CD8-positive, alpha-beta memory T cell (primary cell): ENCODE results near the gene KCNIP1. TPM values are rescaled to one million over a fixed set of nuclear protein-coding genes. Genes with fewer than 3 reads are reported as not detected.

Experiments
- CTCF ChIA-PET: fragments of 350-600 bp; sonication (Branson Sonifier 250); formaldehyde crosslinking; loops from one replicate; lab custom pipeline; 2021; ENCODE audit warnings: antibody characterized with exemption; lab: Charles Lee
- POLR2A ChIA-PET: fragments of 350-600 bp; sonication (Branson Sonifier 250); formaldehyde crosslinking; loops from one replicate; lab custom pipeline; 2021; ENCODE audit warnings: antibody characterized with exemption; lab: Charles Lee
- DNase-seq, 5 donors: peaks; one replicate each; pipeline versions ENCODE4 v3.0.0 to v3.0.0-alpha.2; 2020 to 2022; ENCODE audit warnings: mixed read lengths in 1 of 5
- H3K27ac ChIP-seq: one replicate; pipeline ENCODE4 v1.7.0; 2013; ENCODE audit warnings: low read depth, mild to moderate bottlenecking, low read length, moderate library complexity
- H3K27me3 ChIP-seq: 2 replicates; pipeline ENCODE4 v1.7.0; 2013; ENCODE audit warnings: low read length, mild to moderate bottlenecking; ENCODE audit not compliant: insufficient read depth, poor library complexity, severe bottlenecking
- H3K36me3 ChIP-seq: 2 replicates; pipeline ENCODE4 v1.7.0; 2013; ENCODE audit warnings: mild to moderate bottlenecking, low read length, moderate library complexity; ENCODE audit not compliant: insufficient read depth
- H3K4me1 ChIP-seq: 2 replicates; pipeline ENCODE4 v1.7.0; 2013; ENCODE audit warnings: mild to moderate bottlenecking, low read length, moderate library complexity; ENCODE audit not compliant: insufficient read depth
- H3K4me3 ChIP-seq: 2 replicates; pipeline ENCODE4 v1.7.0; 2013; ENCODE audit warnings: mild to moderate bottlenecking, low read length
- H3K9me3 ChIP-seq: 2 replicates; pipeline ENCODE4 v1.7.0; 2013; ENCODE audit warnings: mild to moderate bottlenecking, low read length
- H3K27ac Mint-ChIP-seq, 8 donors: one replicate each; pipeline ENCODE4 v1.8.0; 2020 to 2021; ENCODE audit warnings: mixed read lengths in 8 of 8, mild to moderate bottlenecking in 6 of 8, inconsistent platforms in 3 of 8, moderate library complexity in 3 of 8
- H3K27me3 Mint-ChIP-seq, 2 donors: one replicate each; pipeline ENCODE4 v1.8.0; 2020 to 2021; ENCODE audit warnings: mixed read lengths in 2 of 2, mild to moderate bottlenecking in 1 of 2, moderate library complexity in 1 of 2
- H3K36me3 Mint-ChIP-seq, 3 donors: one replicate each; pipeline ENCODE4 v1.8.0; 2020 to 2021; ENCODE audit warnings: mixed read lengths in 3 of 3, inconsistent platforms in 1 of 3, mild to moderate bottlenecking in 1 of 3
- H3K4me1 Mint-ChIP-seq, 3 donors: one replicate each; pipeline ENCODE4 v1.8.0; 2020 to 2021; ENCODE audit warnings: mixed read lengths in 3 of 3, inconsistent platforms in 1 of 3, mild to moderate bottlenecking in 1 of 3
- H3K4me3 Mint-ChIP-seq, 7 donors: one replicate each; pipeline ENCODE4 v1.8.0; 2020 to 2021; ENCODE audit warnings: mixed read lengths in 7 of 7, mild to moderate bottlenecking in 6 of 7, moderate library complexity in 4 of 7, inconsistent platforms in 2 of 7
- H3K9me3 Mint-ChIP-seq, 5 donors: one replicate each; pipeline ENCODE4 v1.8.0; 2020 to 2022; ENCODE audit warnings: mixed read lengths in 5 of 5, mild to moderate bottlenecking in 3 of 5, moderate library complexity in 2 of 5, inconsistent platforms in 1 of 5
- polyA plus RNA-seq: library from polyadenylated mRNA; unstranded; fragments of 300-500 nt; fragmentation: Illumina TruSeq; gene quantifications from one replicate; pipeline ENCODE4 v1.2.3, GENCODE V29; 2021
- total RNA-seq, 2 experiments: library from RNA; stranded (reverse); gene quantifications; one replicate each; pipeline ENCODE4 v1.2.3, GENCODE V29; 2021

The KCNIP1 gene
- total and polyA plus RNA-seq, 3 experiments from 2014 or later: not detected

DNA sequence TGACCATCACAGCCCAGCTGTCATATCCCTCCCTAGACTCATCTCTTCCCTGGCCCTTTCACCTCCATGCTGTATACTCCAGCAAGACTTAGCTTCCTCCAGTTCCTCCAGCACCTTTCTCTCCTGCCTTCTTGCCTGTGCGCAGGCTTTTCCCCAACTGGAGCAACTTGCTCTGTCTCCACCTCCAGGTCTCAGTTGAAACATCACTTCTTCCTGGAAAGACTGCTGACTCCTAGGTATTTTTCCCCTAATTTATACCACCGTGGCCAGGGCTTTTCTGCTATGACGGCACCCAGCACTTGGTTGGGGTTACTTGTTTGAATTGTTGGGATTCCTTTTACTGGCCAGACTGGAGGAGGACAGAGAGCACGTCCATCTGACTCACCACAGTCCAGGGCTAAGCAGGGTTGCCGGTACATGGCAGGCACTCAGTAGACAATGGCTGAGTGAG is 67.5 kb downstream of the KCNIP1 start:
- CTCF ChIA-PET: no interaction called here
- no peaks in the 10 kb centered on the region for H3K36me3 ChIP-seq
- H3K27me3 Mint-ChIP-seq: peaks cover 11 to 51% of the 10 kb centered on the region in 2 donors
- no peak overlapping the region for H3K4me3 ChIP-seq
- peaks cover 0 to 10% (median 8%) of the 10 kb centered on the region in 3 donors for H3K4me1 Mint-ChIP-seq
- no peak overlapping the region for H3K27ac Mint-ChIP-seq
- DNase-seq: no peak
- POLR2A ChIA-PET: no interaction called here
- H3K27ac ChIP-seq: no peak overlapping the region
- H3K27me3 ChIP-seq: peaks cover 3% of the 10 kb centered on the region
- no peak overlapping the region for H3K4me3 Mint-ChIP-seq
- H3K4me1 ChIP-seq: no peaks in the 10 kb centered on the region
- peaks cover 0 to 2% (median 0%) of the 10 kb centered on the region in 5 donors for H3K9me3 Mint-ChIP-seq
- no peaks in the 10 kb centered on the region for H3K9me3 ChIP-seq
- H3K36me3 Mint-ChIP-seq: no peaks in the 10 kb centered on the region

DNA sequence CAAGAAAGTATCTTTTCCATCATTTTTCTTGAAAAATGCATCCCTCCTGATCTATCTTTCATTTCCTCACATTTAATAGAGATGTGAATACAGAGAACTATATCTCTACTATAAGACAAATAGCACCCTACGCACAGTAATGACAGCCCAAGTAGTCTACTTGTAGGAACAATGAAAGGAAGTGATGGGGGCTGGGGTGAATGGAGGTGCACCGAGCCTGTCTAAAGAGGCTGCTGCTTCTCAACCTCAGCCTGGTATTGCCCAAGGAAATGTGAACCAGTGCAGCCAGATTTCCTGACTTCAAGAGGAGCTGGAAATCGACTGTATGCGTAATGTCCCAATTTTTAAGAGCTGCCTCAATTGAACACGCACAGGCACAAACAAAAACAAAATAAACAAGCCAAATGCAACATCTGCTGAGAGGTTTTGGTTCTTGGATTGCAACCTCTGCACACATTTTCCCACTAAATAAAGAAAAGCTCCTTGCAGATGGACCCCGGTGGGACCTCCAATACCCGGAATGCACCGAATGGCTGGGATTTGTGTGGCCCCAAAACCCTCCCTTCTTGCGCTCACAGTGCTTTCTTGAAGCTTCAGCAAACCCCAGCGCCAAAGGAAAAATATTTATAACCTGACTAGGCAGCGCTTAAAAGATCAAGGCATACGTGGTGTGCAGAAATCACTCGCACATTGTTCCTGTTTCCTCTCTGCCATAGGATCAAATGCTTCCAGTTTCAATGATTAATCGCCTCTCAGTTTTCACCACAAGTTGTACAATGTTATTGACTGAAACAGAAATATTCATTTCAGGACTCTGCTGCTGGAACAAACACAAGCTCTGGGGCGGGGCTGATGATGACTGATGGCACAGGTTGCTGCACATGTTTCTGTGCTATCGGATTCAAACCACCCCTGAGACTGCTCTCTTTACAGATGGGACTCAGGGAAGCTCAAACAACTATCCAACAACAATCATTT is 68.3 kb downstream of the KCNIP1 start:
- peaks cover 3% of the 10 kb centered on the region for H3K27me3 ChIP-seq
- ChIA-PET POLR2A (no interaction called here), CTCF (interaction anchor here (0.8 kb wide), 1 partner anchor 31 kb away, joined by 3 read pairs; no protein-coding TSS in a partner anchor)
- no peak for DNase-seq
- H3K4me3 Mint-ChIP-seq: no peak overlapping the region
- H3K4me3 ChIP-seq: no peak overlapping the region
- peaks cover 0 to 10% (median 8%) of the 10 kb centered on the region in 3 donors for H3K4me1 Mint-ChIP-seq
- no peaks in the 10 kb centered on the region for H3K4me1 ChIP-seq
- peaks cover 0 to 2% (median 0%) of the 10 kb centered on the region in 5 donors for H3K9me3 Mint-ChIP-seq
- H3K27me3 Mint-ChIP-seq: peaks cover 11 to 51% of the 10 kb centered on the region in 2 donors
- no peaks in the 10 kb centered on the region for H3K36me3 ChIP-seq
- no peak overlapping the region for H3K27ac ChIP-seq
- no peak overlapping the region for H3K27ac Mint-ChIP-seq
- H3K36me3 Mint-ChIP-seq: no peaks in the 10 kb centered on the region
- no peaks in the 10 kb centered on the region for H3K9me3 ChIP-seq

DNA sequence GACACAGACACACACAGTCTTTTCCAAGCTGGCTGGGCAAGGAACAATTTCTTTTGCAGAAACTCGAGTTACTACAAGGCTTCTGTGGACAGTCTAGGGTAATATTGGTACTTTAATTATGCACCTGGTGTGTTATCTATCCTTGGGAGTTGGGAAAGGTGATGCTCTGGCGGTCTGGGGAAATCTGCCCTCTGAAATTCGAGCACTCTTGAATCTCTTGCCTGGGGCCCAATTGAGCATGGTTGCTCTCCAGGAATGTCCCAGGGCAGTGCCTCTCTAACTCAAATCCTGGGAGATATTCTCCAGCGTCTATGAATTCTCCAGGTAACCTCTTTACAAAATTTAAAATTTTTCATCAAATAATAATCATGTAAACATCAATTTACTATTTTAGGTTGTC is 69.3 kb downstream of the KCNIP1 start:
- Histone ChIP-seq H3K9me3 (no peaks in the 10 kb centered on the region), H3K4me1 (no peaks in the 10 kb centered on the region), H3K27me3 (peaks cover 3% of the 10 kb centered on the region), H3K27ac (no peak overlapping the region), H3K4me3 (no peak overlapping the region), H3K36me3 (no peaks in the 10 kb centered on the region)
- Mint-ChIP-seq H3K9me3 (peaks cover 0 to 5% (median 3%) of the 10 kb centered on the region in 5 donors), H3K27ac (no peak overlapping the region), H3K4me3 (no peak overlapping the region), H3K36me3 (no peaks in the 10 kb centered on the region), H3K4me1 (peaks cover 0 to 10% (median 8%) of the 10 kb centered on the region in 3 donors), H3K27me3 (peaks cover 10 to 53% of the 10 kb centered on the region in 2 donors)
- CTCF ChIA-PET: interaction anchor here (0.8 kb wide), 1 partner anchor 30 kb away, joined by 3 read pairs; no protein-coding TSS in a partner anchor
- POLR2A ChIA-PET: no interaction called here
- no peak for DNase-seq

DNA sequence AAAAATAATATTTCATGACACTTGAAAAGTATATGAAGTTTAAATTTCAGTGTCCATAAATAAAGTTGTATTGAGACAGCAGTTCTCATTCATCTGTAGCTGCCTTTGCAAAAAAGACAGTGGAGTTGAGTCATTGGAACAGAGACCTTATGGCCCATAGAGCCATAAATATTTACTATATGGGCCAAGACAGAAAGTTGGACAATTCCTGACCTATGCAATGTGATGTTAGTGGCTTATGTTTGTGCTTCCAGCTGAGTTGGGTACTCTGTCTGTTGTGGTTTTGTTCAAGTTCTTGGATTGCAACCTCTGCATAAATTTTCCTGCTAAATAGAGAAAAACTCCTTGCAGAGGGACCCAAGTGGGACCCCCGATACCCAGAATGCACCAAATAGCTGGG is 69.8 kb downstream of the KCNIP1 start:
- POLR2A ChIA-PET: no interaction called here
- Histone ChIP-seq H3K27me3 (peaks cover 3% of the 10 kb centered on the region), H3K4me3 (no peak overlapping the region), H3K27ac (no peak overlapping the region), H3K36me3 (no peaks in the 10 kb centered on the region), H3K9me3 (no peaks in the 10 kb centered on the region), H3K4me1 (no peaks in the 10 kb centered on the region)
- no peak for DNase-seq
- Mint-ChIP-seq H3K9me3 (peaks cover 2 to 6% (median 5%) of the 10 kb centered on the region in 5 donors), H3K4me3 (no peak overlapping the region), H3K36me3 (no peaks in the 10 kb centered on the region), H3K27ac (no peak overlapping the region), H3K27me3 (peaks cover 8 to 58% of the 10 kb centered on the region in 2 donors), H3K4me1 (peaks cover 0 to 10% (median 8%) of the 10 kb centered on the region in 3 donors)
- CTCF ChIA-PET: no interaction called here

DNA sequence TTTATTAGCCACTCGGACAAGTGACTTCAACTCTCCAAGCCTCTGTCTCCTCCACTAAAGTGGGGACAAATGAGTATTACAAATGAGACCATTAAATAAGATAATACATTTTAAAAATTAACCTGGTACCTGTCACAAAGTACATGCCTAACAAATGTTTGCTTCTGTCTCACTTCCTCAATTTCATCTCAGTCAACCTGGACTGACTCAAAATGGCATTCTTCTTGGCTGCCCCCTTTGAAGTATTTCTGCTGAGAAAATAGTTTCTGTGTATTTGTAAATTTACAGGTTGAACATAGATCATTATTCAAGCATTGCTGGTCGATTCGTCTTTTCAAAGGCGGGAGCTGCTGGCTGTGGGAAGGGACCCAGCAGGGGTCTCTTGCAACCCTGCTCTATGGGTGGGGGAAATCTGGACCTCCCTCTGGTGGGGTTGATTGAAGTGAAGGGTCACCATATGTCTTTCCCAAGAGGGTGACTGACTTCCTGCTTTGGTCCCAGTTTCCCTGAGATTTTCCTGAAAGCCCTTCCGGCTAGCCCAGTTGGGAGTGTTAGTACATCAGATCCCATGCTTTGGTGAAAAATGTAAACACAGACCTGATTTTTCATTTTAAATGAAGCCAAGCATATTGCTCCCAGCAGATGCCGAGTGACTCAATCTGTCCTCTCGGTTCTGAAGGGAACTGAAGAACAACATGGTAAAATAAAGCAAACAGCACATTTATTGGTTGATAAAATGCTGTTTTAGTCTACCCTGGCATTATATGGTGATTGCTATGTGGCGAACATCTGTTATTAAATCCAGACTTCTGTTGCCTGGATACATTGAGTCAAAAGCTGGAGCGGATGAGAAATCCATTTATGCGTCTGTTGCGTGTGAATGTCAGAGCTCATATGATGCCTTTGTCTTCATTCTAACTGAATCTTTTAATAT is 73.0 kb downstream of the KCNIP1 start:
- POLR2A ChIA-PET: no interaction called here
- Mint-ChIP-seq H3K36me3 (no peaks in the 10 kb centered on the region), H3K27me3 (peaks cover 5 to 33% of the 10 kb centered on the region in 2 donors), H3K27ac (no peak overlapping the region), H3K4me3 (no peak overlapping the region), H3K4me1 (peaks cover 0 to 7% (median 7%) of the 10 kb centered on the region in 3 donors), H3K9me3 (peaks cover 2 to 7% (median 5%) of the 10 kb centered on the region in 5 donors)
- CTCF ChIA-PET: no interaction called here
- Histone ChIP-seq H3K4me1 (no peaks in the 10 kb centered on the region), H3K27me3 (peaks cover 3% of the 10 kb centered on the region), H3K27ac (no peak overlapping the region), H3K36me3 (no peaks in the 10 kb centered on the region), H3K9me3 (no peaks in the 10 kb centered on the region), H3K4me3 (no peak overlapping the region)
- no peak for DNase-seq

DNA sequence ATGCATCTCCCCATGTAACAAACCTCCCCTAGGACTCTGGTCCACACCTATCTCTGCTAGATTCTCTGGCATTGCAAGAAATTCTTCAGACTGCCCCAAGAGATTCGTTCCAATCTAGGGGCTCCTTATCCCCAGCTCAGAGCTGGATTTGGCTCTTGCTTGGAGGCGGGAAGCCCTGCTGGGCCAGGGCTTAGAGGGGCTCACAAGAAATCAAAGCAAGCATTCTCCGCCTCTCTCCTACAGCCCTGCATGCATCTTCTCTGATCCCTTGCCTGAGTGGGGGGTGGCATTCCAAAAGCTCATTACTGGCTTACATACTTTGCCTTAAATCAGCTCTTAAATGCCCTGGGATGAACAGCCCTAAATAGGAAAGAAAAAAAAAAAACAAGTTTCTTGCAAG is 75.8 kb downstream of the KCNIP1 start:
- Mint-ChIP-seq H3K9me3 (peaks cover 2 to 10% (median 5%) of the 10 kb centered on the region in 5 donors), H3K4me1 (no peaks in the 10 kb centered on the region), H3K27ac (no peak overlapping the region), H3K4me3 (no peak overlapping the region), H3K36me3 (no peaks in the 10 kb centered on the region), H3K27me3 (peaks cover 8 to 35% of the 10 kb centered on the region in 2 donors)
- ChIA-PET CTCF (no interaction called here), POLR2A (no interaction called here)
- H3K9me3 ChIP-seq: no peaks in the 10 kb centered on the region
- no peaks in the 10 kb centered on the region for H3K36me3 ChIP-seq
- no peak overlapping the region for H3K4me3 ChIP-seq
- no peaks in the 10 kb centered on the region for H3K27me3 ChIP-seq
- DNase-seq: no peak
- no peak overlapping the region for H3K27ac ChIP-seq
- H3K4me1 ChIP-seq: no peaks in the 10 kb centered on the region

DNA sequence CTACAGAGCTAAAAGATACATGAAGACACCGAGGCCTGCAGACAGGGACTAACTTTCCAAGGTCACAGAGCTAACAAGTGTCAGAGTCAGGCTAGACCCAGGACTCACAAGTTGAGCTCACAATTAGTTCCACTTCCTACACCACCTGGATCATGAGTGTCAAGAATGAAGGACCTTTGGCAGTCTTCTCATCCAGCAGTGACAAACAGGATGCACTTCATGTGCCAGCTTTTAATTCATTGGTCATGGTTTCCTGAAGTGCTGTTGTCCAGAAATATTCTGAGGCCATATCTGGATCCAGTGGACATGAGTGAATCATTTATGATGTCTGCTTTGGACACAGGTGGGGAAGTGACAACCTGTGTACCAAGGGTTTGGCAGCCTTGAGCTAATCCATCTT is 77.4 kb downstream of the KCNIP1 start:
- no peak overlapping the region for H3K27ac ChIP-seq
- DNase-seq: no peak
- POLR2A ChIA-PET: no interaction called here
- no peaks in the 10 kb centered on the region for H3K9me3 ChIP-seq
- H3K27me3 Mint-ChIP-seq: peaks cover 8 to 33% of the 10 kb centered on the region in 2 donors
- H3K36me3 Mint-ChIP-seq: no peaks in the 10 kb centered on the region
- no peak overlapping the region for H3K4me3 Mint-ChIP-seq
- no peaks in the 10 kb centered on the region for H3K36me3 ChIP-seq
- peaks cover 2 to 9% (median 5%) of the 10 kb centered on the region in 5 donors for H3K9me3 Mint-ChIP-seq
- H3K4me1 ChIP-seq: no peaks in the 10 kb centered on the region
- CTCF ChIA-PET: no interaction called here
- no peak overlapping the region for H3K27ac Mint-ChIP-seq
- H3K27me3 ChIP-seq: no peaks in the 10 kb centered on the region
- H3K4me1 Mint-ChIP-seq: no peaks in the 10 kb centered on the region
- H3K4me3 ChIP-seq: no peak overlapping the region
